ENCODE data around the gene APP. TPM values are rescaled to one million over a fixed set of nuclear protein-coding genes. Genes with fewer than 3 reads are reported as not detected.

APP gene
- total and polyA plus RNA-seq, 2 of the 13 experiments (the other 11 are each of a cell fraction or from before 2014, with no cell fraction given) = 70.6 to 262 TPM

DNA sequence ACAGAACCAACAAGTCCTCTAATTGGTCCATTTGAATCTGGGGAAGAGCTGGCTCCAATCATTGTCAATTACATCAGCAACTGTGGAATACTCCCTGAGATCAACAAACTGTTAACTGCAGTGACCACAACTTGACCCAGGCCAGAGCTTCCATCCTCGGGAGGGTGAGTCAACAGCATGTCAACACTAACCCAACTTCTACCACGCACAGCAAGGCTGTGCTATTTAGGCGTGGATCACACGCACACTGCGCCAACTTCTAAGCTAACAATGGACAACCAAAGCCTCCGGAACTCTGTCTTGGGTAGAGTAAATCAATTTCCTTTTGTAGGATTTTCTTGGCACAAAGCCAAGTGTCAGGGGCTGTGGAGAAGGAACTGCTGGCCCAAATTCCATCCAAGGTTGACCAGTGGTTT lies 30.4 kb downstream of the APP start (continued):
- no peak for TF ChIP-seq KLF12 (CRISPR knock-in tag; IDR thresholded peaks at IDR 0.05; ENCODE audit: borderline replicate concordance)
- no peak for TF ChIP-seq NR3C1 (CRISPR knock-in tag; IDR thresholded peaks at IDR 0.05)
- TF ChIP-seq SMARCE1 (IDR thresholded peaks at IDR 0.05; ENCODE audit: borderline replicate concordance) = no peak
- TF ChIP-seq, protein P1, sequence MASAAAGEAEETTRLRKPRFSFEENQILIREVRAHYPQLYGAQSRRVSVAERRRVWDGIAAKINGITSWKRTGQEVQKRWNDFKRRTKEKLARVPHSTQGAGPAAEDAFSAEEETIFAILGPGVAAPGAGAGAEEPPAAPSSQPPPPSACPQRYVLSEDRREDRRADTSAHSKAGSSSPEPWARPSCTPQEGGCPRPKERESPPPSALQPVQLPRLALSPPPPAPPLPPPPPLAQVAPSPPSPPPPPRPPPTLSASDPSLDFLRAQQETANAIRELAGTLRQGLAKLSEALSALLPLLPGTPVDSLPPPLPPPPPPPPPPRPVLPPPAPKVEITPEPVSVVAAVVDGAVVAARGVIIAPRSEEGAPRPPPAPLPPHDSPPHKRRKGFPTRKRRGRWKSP (CRISPR knock-in tag; IDR thresholded peaks at IDR 0.05) = no peak
- TF ChIP-seq MTF2 (CRISPR knock-in tag; IDR thresholded peaks at IDR 0.05; ENCODE audit: borderline replicate concordance) = no peak
- no peak for TF ChIP-seq JUN (CRISPR knock-in tag; IDR thresholded peaks at IDR 0.05)
- TF ChIP-seq ZNF446 (CRISPR knock-in tag; IDR thresholded peaks at IDR 0.05) = no peak
- TF ChIP-seq, protein P2, sequence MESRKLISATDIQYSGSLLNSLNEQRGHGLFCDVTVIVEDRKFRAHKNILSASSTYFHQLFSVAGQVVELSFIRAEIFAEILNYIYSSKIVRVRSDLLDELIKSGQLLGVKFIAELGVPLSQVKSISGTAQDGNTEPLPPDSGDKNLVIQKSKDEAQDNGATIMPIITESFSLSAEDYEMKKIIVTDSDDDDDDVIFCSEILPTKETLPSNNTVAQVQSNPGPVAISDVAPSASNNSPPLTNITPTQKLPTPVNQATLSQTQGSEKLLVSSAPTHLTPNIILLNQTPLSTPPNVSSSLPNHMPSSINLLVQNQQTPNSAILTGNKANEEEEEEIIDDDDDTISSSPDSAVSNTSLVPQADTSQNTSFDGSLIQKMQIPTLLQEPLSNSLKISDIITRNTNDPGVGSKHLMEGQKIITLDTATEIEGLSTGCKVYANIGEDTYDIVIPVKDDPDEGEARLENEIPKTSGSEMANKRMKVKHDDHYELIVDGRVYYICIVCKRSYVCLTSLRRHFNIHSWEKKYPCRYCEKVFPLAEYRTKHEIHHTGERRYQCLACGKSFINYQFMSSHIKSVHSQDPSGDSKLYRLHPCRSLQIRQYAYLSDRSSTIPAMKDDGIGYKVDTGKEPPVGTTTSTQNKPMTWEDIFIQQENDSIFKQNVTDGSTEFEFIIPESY (CRISPR knock-in tag; IDR thresholded peaks at IDR 0.05) = peak; percentile 91
- peak; percentile 90 for TF ChIP-seq RARA (CRISPR knock-in tag; IDR thresholded peaks at IDR 0.05)
- TF ChIP-seq NONO (IDR thresholded peaks at IDR 0.05) = no peak
- TF ChIP-seq NONO (CRISPR knock-in tag; conservative IDR thresholded peaks at IDR 0.05) = no peak
- TF ChIP-seq, protein P3, sequence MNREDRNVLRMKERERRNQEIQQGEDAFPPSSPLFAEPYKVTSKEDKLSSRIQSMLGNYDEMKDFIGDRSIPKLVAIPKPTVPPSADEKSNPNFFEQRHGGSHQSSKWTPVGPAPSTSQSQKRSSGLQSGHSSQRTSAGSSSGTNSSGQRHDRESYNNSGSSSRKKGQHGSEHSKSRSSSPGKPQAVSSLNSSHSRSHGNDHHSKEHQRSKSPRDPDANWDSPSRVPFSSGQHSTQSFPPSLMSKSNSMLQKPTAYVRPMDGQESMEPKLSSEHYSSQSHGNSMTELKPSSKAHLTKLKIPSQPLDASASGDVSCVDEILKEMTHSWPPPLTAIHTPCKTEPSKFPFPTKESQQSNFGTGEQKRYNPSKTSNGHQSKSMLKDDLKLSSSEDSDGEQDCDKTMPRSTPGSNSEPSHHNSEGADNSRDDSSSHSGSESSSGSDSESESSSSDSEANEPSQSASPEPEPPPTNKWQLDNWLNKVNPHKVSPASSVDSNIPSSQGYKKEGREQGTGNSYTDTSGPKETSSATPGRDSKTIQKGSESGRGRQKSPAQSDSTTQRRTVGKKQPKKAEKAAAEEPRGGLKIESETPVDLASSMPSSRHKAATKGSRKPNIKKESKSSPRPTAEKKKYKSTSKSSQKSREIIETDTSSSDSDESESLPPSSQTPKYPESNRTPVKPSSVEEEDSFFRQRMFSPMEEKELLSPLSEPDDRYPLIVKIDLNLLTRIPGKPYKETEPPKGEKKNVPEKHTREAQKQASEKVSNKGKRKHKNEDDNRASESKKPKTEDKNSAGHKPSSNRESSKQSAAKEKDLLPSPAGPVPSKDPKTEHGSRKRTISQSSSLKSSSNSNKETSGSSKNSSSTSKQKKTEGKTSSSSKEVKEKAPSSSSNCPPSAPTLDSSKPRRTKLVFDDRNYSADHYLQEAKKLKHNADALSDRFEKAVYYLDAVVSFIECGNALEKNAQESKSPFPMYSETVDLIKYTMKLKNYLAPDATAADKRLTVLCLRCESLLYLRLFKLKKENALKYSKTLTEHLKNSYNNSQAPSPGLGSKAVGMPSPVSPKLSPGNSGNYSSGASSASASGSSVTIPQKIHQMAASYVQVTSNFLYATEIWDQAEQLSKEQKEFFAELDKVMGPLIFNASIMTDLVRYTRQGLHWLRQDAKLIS (CRISPR knock-in tag; IDR thresholded peaks at IDR 0.05) = no peak
- no peak for TF ChIP-seq ZNF17 (CRISPR knock-in tag; IDR thresholded peaks at IDR 0.05)
- TF ChIP-seq NFE2L1 (CRISPR knock-in tag; IDR thresholded peaks at IDR 0.05; ENCODE audit: borderline replicate concordance) = no peak
- TF ChIP-seq POGZ (CRISPR knock-in tag; IDR thresholded peaks at IDR 0.05) = peak; percentile 38; the same call in 1 of the 2 replicates
- TF ChIP-seq, protein P4, sequence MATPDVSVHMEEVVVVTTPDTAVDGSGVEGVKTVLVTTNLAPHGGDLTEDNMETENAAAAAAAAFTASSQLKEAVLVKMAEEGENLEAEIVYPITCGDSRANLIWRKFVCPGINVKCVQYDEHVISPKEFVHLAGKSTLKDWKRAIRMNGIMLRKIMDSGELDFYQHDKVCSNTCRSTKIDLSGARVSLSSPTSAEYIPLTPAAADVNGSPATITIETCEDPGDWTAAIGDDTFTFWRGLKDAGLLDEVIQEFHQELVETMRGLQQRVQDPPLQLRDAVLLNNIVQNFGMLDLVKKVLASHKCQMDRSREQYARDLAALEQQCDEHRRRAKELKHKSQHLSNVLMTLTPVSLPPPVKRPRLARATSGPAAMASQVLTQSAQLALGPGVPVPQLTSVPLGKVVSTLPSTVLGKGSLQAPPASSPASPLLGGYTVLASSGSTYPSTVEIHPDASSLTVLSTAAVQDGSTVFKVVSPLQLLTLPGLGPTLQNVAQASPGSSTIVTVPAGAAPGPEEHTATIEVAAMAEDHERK (CRISPR knock-in tag; IDR thresholded peaks at IDR 0.05; ENCODE audit: low read depth) = no peak
- TF ChIP-seq, protein P5, sequence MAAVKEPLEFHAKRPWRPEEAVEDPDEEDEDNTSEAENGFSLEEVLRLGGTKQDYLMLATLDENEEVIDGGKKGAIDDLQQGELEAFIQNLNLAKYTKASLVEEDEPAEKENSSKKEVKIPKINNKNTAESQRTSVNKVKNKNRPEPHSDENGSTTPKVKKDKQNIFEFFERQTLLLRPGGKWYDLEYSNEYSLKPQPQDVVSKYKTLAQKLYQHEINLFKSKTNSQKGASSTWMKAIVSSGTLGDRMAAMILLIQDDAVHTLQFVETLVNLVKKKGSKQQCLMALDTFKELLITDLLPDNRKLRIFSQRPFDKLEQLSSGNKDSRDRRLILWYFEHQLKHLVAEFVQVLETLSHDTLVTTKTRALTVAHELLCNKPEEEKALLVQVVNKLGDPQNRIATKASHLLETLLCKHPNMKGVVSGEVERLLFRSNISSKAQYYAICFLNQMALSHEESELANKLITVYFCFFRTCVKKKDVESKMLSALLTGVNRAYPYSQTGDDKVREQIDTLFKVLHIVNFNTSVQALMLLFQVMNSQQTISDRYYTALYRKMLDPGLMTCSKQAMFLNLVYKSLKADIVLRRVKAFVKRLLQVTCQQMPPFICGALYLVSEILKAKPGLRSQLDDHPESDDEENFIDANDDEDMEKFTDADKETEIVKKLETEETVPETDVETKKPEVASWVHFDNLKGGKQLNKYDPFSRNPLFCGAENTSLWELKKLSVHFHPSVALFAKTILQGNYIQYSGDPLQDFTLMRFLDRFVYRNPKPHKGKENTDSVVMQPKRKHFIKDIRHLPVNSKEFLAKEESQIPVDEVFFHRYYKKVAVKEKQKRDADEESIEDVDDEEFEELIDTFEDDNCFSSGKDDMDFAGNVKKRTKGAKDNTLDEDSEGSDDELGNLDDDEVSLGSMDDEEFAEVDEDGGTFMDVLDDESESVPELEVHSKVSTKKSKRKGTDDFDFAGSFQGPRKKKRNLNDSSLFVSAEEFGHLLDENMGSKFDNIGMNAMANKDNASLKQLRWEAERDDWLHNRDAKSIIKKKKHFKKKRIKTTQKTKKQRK (IDR thresholded peaks at IDR 0.05; ENCODE audit: low read length) = no peak
- TF ChIP-seq SIN3B (IDR thresholded peaks at IDR 0.05; ENCODE audit: low read length) = no peak
- no peak for TF ChIP-seq POLR2AphosphoS2 (IDR thresholded peaks at IDR 0.05; ENCODE audit: low read depth, low read length)

All from HepG2 (cell line).